Measurements from ENCODE around the gene NUP210. TPM values are rescaled to one million over a fixed set of nuclear protein-coding genes. Genes with fewer than 3 reads are reported as not detected.

The NUP210 gene
- total RNA-seq, 2 experiments from 2014 or later: 159 to 164 TPM

DNA sequence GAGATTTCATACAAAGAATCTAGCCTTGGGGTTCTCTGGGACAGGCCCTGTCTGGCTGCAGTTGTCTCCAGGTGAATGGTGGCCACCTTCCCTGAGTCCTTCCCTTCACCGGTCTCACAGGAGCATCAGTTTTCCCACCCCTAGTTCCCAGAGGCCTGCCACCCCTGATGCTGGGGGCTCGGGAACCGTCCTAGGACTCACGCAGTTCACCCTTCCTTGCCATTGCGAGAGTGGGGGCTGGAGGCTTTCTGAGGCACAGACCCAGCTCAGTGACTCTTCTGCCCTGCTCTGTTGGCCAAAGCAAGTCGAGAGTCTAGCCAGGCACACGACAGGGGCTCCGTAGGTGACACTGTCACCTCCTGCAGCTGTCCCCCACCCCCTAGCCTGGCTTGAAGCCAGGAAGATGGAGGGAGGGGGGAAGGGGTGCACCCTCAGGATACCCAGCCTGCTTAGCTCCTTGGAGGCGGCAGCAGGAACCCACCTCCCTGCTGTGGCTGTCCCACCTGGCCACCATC, 130.3 kb downstream of the NUP210 start:
- ChIA-PET POLR2A (no interaction called here), CTCF (no interaction called here)

GRCh38 chr3:13288732-13289718, 131.1 kb downstream of the NUP210 start:
- ChIA-PET CTCF (no interaction called here), POLR2A (no interaction called here)

DNA sequence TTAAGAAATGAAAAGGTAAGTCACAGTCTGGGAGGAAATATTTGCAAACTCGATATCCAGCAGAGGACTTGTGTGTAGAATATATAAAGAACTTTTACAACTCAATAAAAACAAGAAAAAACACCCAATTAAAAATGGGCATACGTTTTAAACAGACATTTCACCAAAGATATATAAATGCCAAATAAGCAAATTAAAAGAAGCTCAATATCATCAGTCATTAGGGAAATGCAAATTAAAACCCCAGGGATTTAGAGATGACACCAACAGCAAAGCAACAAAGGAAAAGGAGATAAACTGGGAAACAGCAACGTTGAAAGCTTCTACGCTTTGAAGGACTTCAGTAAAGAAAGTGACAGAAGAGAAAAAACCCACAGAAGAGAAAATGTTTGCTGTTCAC, 132.3 kb downstream of the NUP210 start:
- CTCF ChIA-PET: no interaction called here
- POLR2A ChIA-PET: no interaction called here

DNA sequence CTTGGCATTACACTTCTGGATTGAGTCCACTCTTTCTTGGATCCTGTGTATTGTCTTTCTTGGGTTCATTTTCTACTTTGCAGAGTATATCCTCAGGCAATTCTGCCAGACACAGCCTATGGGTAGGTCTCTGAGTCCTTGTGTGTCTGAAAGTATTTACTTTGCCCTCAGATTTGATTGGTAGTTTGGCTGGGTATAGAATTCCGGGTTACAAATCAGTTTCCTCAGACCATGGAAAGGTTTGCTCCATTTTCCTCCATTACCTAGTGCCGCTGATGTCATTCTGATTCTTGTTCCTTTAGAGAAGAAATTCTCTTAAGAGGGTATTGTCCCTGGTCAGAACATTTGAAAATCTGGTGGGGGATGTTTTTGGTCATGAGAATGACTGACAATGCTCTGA, 133.2 kb downstream of the NUP210 start:
- CTCF ChIA-PET: interaction anchor here (0.6 kb wide), 1 partner anchor 606 kb away, joined by 6 read pairs; no protein-coding TSS in a partner anchor
- POLR2A ChIA-PET: no interaction called here

DNA sequence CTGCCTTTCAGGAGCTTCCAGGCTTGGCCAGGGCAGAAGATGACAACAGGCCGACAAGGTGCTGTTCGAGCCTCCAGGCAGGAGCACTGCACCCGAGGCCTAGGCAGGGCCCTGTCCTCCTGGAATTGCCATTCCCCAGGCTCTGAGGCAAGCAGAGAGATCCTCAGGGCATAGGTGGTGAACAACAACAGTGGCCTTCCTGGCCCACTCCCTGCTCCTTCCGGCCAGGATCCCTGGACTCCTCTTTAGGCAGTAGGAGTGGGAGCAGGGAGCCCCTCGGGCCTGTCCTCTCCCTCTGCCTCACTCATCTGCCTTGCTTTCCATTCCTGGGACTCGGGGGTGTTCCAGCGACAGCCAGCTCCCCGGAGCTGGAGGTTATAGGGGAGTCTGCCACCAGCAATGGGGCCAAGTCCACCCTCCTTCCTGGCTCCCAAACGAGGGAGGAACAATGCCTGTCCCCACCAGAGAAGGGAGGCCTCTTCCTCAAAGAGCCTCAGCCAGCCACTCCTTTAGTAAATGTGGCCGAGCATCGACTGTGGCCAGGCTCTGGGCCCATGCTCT, 135.0 kb downstream of the NUP210 start:
- ChIA-PET CTCF (no interaction called here), POLR2A (no interaction called here)

DNA sequence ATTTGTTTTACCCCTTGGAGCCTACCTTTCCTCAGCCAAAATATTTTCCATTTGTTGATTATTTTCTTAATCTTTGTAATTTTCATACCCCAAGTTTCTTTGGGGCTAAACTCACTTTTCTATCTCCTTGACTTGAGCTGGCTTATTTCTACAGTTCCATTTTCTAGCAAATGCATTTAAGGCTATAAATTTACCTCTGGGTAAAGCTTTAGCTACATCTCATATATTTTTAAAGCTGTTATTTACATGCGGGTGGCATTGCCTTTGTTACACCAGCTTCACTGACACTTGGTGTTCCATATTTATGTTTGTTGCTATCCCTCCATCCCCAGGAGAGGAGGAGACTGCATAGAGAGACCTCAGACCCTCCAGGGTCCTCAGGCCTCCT, 136.3 kb downstream of the NUP210 start:
- ChIA-PET CTCF (no interaction called here), POLR2A (no interaction called here)

DNA sequence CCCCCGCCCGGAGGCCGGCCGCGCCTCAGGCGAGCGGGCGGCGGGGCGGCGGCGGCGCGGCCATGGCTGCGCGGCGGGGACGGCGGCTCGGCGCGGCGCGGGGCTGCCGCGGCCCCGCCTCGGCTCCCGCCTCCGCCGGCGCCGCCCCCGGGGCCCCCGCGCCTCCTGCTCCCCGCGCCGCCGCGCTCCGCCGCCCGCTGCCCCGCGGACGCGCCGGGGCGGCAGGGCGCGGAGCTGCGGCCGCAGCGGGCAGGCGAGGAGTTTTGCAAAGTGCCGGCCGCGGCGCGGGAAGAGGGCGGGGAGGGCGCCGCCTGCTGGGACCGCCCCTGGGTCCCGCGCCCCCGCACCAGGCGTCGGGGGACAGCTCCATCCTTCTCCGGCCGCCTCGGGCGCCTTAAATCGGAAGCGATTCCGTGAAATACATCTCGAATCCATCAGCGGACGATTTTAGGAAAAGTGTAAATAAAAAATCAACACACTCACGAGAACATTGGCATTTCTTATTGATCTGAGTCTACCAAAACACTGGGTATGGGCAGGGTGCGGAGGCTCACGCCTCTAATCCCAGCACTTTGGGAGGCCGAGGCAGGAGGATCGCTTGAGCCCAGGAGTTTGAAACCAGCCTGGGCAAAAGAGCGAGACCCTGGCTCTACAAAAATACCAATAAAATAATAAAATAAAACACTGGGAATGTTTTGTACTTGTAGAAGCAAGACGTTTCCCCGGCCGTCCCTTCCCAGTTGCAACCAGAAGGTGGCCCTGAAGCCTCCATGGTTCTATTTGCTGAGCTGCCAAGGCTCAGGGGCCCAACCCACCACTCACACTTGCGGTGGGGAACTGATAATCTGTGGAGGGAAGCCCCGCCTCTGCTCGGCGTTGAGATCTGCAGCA, 136.9 kb downstream of the NUP210 start:
- ChIA-PET CTCF (interaction anchor here (1.0 to 1.3 kb wide), 2 partner anchors 54 to 191 kb away, joined by 3 read pairs; no protein-coding TSS in a partner anchor), POLR2A (no interaction called here)

DNA sequence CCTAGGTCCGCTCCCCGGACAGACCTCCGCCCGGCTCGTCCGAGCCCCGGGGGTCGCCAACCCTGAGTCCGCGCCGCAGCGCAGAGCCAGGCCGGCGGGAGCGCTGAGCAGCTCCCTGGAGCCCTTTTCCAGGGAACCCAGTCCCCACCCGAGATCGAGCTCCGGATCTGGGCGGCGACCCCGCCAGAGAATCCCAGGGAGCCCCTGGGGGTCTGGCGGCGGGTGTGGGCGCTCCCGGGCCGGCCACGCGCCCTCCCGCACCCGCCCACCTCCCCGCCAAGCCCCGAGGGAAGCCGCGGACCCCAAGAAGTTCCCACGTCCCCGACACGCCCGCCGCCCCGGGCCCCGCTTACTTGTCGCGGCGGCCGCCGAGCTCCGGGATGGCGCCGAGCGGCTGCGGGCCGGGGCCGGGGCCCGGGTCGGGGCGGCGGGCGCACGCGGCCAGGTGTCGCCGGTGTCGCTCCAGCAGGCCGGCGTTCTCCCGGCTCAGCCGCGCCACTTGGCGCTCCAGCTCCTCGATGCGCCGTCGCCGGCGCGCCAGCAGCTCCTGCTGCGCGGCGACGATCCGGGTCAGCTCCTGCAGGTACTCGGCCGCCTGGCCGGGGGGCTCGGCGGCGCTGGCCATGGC, 137.7 kb downstream of the NUP210 start:
- ChIA-PET CTCF (interaction anchor here (1.0 to 1.3 kb wide), 2 partner anchors 53 to 191 kb away, joined by 3 read pairs; no protein-coding TSS in a partner anchor), POLR2A (no interaction called here)

DNA sequence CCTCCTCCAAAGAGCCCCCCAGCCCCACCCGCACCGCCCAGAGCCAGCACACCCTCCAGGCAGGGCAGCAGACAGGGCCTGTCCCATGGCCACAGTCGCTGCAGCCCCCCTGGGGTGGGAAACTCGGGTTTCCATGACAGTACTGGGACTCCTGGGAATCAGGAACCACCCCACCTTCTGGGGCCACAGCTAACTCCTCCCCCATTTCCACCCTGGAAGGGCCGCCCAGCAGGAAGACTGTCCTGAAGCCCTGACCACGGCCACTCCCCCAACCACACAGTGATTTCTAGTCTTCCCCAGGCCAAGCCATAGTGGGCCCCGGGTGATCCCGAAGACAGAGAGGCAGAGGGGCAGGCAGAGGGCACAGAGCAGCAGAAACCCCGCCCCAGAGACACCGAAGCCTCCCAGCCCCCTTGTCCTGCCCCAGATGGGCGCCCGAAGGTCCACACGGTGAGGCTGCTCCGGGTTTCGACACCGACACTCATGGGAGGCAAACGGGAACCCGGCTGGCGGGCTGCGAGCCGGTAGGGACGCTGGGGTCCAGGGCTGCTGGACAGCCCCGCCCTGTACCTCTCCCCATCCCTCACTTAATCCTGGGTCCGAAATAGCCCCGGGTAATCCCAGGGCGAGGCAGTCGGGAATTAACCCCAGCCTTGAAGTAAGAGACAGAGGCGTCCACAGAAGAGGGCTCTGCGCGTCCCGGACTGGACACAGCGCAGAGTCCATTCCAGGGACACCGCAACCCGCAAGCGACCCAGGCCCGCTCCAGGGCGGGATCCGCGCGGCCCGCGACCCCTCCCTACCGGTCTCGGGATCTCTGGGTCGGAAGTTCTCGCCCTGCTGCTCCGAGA, 138.4 kb downstream of the NUP210 start:
- POLR2A ChIA-PET: no interaction called here
- CTCF ChIA-PET: interaction anchor here (1.3 to 1.7 kb wide), 2 partner anchors 52 to 189 kb away, joined by 3 to 4 read pairs; no protein-coding TSS in a partner anchor

- ChIA-PET CTCF (interaction anchor here (1.7 kb wide), 1 partner anchor 189 kb away, joined by 4 read pairs; no protein-coding TSS in a partner anchor), POLR2A (no interaction called here)
Measured at GRCh38 chr3:13280811-13281506, 139.2 kb downstream of the NUP210 start.

- CTCF ChIA-PET: interaction anchor here (1.7 kb wide), 1 partner anchor 188 kb away, joined by 4 read pairs; no protein-coding TSS in a partner anchor
- POLR2A ChIA-PET: interaction anchor here (0.6 kb wide), 1 partner anchor 19 kb away, joined by 4 read pairs; no protein-coding TSS in a partner anchor
Measured at GRCh38 chr3:13280122-13280790, 139.9 kb downstream of the NUP210 start.

DNA sequence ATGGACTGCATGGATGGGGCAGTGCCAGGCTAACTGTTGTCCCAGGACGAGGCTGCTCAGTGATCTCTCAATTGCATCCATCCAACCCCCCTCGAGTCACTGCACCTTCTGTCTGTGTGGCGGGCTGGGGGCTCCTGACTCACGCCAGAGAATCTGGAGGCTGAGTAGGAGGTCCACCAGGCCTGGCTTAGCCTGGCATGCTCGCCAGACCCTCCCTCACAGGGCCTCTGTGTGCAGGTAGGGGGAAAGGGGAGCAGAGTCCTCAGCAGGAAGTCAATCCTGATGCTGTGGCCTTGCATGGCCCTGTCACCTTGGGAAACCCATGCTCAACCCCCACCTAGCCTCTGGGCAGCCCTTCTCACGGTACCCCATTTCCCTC, 140.6 kb downstream of the NUP210 start:
- ChIA-PET POLR2A (interaction anchor here (0.6 kb wide), 1 partner anchor 18 kb away, joined by 4 read pairs; no protein-coding TSS in a partner anchor), CTCF (no interaction called here)

GRCh38 chr3:13278783-13279531, 141.2 kb downstream of the NUP210 start:
- POLR2A ChIA-PET: no interaction called here

DNA sequence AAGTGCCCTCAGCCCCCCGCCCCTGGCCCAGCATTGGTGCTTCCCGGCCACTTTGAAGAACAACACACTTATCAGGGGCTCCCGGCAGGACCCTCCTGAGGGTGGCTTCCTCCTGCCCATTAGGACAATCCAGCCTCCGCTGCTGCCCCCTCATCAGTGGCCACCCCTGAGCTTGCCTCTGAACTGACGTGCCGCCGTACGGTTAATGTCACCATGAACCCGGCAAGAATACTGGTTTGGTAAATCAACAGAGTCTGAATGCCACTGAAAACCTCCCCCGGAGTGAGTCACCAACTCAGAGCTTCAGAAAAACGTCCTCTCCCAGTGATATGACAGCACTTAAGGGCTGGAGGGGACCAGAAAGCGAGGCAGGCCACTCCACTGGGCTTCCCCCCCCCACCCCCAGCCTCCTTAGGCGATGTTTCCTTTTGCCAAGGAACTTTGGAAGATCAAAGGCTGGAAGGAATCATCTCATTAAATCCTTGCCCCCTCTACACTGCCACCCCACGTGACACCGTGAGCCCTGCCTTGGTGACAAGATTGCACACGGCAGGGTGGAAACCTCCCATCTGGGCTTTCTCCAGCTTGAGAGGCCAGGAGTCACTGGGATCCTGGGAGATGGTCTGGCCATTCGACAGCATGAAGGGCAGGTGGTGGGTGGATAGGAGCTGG, 142.1 kb downstream of the NUP210 start:
- CTCF ChIA-PET: no interaction called here

More at GRCh38 chr3:13278783-13279531, 141.2 kb downstream of the NUP210 start:
- CTCF ChIA-PET: no interaction called here

DNA sequence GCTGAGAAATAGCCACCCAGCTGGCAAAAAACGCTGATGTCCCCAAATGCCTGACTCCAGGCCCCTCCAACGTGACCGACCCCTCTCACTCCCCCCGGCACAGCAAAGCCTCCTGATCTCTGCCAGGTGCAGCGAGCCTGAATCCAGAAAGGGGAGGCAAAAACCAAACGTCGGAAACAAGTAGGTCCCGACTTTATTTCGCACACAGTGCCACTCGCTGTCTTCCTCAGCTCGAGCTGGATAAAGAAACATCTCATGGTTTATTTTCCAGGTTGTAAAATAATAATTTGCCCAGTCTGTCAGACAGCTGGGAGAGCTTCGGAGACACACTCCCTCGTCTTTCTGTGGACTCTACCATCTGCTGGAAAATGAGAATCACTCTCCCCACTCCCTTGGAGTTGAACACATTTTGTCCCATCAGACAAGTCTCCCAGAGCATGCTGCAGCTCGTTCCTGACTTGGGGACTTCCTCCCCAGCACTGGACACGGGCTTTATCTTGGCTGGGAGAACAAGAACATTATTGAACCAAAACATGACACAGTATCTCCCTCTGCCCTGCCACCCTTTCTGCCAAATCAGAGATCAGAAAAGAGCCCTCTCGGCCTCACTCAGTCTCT, 142.8 kb downstream of the NUP210 start:
- CTCF ChIA-PET: no interaction called here
- POLR2A ChIA-PET: interaction anchor here (0.6 kb wide), 1 partner anchor 56 kb away, joined by 7 read pairs; no protein-coding TSS in a partner anchor

More for the DNA sequence above, 142.1 kb downstream of the NUP210 start:
- POLR2A ChIA-PET: no interaction called here
